OCI-M2 (cell line): Measurements from ENCODE around the gene OSTF1.

Source experiments
- DNase-seq: peaks from one replicate; lab custom pipeline; 2025; ENCODE audit not compliant: unreplicated experiment; lab: John Stamatoyannopoulos, UW

OSTF1 gene

DNA sequence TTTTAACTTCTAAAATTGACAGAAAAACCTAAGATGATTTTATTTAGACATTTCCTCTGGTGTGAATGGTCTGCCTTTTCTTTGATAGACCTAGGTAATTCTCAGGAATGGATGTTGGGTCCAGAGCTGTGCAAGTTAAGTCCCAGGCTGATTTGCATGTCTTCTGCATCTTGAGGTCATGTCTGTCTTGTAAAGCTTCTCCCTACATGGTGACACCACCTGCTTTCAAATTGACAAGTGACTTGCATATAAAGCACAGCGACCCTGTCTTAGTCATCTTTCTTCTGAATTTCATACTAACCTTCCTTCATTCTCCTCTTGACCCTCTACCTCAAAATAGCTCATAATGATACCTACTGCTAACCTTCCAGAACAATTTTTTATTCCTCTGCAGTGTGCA is 29.2 kb downstream of the OSTF1 start:
- no peak for DNase-seq

DNA sequence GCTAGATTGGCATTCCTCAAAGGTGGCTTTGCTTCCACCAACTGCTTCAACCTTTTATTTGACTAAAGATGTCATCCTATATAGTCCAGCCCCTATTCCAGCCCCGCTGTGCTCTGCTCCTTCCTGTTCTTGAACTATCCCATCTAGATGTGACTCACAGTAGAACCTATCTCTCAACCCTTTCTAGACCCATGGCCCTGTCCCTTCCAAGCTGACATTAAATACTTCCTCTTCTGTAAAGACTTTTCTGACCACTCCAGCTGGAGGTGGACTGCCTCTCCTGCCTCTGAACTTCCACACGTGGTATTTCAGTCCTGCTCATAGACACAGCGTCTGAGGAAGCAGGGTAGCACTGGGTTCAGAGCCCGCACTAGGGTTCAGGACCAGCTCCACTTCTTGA is 32.4 kb downstream of the OSTF1 start:
- DNase-seq, result no peak

DNA sequence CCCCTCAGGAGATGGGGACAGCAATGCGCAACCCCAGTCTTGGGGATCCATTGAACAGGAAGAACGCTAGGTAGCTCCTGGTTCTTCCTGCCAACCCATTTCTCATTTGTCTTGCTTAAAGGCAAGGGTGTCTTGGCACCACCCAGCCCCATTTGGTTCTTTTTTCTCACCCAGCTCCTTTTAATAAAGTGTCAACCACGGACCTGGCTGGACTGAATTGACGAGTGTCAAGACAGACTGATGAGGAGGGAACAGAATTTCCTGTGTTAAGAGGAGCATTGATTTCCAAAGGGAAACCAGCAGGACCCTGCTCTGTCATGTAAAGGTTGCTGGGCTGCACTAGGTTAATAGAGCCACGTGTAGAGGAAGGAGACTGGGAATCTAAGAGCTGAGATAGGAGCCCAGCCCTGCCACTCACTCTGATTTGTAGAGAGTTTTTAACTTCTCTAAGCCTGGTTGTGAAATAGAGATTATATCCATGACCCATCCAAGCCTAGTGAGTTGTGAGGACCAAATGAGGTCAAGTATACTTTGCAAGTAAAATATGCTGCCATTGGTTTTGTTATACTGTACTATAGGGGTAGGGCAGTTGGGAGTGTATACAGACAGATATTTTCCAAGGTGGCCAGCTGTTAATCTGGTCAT is 33.7 kb downstream of the OSTF1 start:
- DNase-seq, result no peak

DNA sequence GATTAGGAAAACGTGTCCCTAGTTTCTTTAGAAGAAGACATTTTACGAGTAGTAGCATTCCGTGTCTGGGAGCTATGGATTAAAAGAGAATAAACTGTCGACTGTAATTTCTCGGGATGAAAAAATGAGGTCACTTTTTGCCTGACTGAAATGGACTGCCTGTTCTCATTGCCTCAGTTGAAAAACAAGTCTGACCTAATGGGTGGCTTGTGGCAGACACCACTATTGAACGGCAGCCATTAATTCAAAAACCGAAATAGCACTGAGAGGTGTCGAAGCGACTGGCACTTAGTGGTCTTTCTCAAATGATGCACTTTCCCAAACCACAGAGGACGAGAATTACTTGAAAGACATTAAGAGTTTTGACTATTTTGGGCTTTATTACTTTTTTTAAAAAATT is 35.4 kb downstream of the OSTF1 start:
- DNase-seq, result no peak

DNA sequence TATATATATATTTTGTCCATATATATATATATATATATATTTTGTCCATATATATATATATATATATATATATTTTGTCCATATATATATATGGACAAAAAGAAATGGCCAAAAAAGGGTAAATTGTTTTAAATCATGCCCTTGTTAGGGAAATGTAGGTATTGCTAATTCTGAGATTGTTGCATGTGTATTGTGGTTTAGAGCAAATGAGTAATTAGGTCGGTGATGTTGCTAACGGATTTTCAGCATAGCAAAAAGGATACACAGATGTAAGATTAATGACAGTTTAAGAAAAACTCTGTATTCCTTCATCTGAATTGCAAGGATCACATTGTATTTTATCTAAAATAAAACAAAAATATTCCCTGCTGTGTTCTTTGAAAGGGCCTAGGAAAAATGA is 40.2 kb downstream of the OSTF1 start:
- DNase-seq, result no peak

DNA sequence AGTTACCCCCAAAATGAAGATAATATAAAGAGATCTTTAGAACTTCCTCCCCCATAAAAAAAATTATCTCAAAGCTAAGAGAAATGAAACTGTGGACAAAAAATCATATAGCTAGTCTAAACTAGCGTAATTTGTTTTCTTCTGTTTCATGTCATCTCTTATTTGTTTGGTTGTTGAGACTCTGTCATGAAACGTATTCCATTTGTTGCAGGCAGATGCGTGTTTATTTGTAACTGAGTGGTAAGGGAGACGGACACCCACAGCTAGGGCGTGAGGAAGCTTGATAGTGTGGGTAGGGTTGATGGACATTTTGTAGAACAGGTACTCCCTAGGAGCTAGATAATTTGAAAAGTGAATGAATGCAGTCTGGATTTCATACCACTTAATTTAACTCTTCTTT is 41.9 kb downstream of the OSTF1 start:
- DNase-seq, result no peak

DNA sequence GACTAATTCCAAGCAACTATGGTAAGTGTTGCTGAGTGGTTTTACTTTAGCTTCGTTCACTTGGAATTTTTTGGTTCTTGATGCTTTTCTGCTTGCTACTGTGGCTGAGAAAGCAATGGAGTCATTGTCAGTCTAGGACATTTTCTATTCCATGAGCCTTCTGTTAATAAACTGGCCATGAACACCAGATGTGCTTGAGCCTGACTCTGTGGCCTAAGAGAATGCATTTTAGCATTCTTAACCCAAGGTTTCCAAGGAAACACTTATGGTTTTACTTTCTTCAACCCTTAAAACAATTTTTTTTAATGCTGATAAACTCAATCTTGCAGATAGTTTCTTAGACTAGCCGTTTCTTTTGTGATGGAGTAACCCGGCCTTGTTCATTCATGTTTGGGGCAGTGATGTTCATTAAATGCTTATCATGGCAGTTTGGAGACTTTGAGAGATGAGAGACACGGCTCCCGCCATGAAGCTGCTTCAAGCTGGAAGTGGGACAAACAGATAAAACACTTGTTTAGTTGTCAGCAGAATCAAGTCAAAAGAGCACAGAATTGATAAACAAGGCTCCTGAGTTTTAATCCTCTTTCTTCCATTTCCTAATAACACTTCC is 42.4 kb downstream of the OSTF1 start:
- no peak for DNase-seq

DNA sequence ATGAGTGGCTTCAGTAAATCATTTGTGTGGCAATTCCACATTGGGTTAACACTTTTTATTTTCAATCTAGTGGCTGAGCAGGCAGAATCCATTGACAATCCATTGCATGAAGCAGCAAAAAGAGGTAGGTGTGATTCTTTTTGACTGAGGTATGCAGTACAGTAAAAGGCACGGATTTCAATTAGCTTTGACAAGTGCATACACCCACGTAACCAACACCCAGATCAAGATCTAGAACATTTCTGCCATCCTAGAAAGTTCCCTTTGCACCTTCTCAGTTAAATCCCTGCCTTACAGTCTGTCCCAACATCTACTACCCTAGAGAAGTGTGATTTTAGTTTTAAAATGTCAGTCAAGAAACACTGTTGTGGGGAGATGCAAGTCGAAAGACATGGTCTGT is 43.4 kb downstream of the OSTF1 start:
- DNase-seq, result no peak

DNA sequence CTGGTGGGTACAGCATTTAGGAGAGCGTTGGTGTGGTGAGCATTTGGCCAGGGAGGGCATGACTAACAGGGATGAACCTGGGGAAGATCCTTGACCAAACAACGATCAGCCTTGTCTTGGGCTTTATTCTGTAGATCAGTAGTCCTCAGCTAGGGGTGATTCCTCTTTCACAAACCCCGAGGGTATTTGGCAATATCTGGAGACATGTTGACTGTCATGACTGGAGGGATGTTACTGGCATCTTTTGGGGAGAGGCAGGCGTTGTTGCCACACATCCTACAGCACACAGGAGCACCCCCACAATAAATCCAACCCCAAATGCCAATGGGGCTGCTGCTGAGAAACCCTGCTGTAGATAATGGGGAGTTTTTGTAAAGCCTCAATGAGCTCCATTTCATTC is 43.9 kb downstream of the OSTF1 start:
- no peak for DNase-seq

DNA sequence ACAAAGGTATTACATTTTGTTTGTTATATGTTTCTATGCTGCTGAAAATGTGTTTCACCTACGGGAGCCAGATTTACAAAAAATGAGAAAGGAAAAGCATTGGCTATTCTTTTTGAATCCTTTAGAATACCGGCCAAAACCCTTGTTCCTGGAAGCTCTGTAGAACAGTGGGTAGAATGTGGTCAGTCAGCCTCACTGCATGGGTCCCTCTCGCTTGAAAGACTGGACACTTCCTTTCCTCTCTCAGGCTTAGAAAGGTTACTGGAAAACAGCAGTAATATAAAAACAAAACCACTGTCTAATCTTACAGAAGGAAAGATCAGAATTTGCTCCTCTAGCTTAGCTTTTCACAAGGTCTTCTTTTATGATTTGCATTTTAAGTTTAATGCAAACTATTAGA is 45.1 kb downstream of the OSTF1 start:
- no peak for DNase-seq

DNA sequence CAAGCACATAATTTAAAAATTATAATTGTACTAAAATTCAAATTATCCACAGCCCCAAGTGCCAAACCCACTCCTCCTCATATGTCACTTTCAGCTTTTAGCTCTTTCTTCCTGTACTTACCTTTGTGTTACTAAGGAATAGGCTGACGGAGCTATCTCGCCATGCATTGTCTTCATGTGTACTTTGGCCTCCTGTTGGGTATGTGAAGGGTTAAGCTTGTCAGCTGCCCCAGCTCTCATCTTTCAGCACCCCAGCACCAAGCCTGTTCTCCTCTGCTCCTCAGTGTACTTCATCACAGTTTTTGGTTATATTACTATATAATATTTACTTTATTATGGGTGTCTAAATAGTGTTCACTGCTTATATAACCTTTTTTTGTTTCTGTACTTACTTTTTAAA is 46.2 kb downstream of the OSTF1 start:
- no peak for DNase-seq

DNA sequence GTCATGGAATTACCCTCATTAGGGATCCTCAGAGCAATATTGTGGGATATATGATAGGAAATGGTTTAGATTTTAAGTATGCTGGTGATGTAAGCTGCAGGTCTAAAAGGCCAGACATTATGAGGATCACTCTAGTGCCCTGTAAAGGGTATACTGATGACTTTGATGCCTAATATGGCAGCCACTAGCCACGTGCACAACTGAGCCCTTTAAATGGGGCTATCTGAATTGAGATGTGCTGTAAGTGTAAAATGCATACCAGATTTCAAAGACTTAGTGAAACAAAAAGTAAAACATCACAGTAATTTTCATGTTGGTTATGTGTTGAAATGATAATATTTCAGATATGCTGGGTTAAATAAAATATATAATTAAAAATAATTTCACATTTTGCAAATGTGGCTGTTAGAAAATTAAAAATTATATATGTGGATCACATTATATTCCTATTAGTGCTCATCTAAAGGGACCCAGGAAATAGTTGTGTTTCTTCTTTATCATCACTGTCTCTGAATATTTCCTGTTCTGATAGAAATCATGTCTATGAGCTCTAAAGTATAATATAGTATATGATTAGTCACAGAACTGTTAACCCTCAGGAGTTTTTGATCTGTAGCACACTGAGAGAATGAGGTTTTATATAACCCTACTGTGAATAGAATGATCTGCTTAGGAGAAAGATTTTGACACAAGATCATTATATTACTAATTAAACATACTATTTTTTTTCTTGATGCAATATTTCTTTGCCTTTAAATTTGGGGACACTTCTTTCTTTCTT is 50.1 kb downstream of the OSTF1 start:
- DNase-seq, result no peak

DNA sequence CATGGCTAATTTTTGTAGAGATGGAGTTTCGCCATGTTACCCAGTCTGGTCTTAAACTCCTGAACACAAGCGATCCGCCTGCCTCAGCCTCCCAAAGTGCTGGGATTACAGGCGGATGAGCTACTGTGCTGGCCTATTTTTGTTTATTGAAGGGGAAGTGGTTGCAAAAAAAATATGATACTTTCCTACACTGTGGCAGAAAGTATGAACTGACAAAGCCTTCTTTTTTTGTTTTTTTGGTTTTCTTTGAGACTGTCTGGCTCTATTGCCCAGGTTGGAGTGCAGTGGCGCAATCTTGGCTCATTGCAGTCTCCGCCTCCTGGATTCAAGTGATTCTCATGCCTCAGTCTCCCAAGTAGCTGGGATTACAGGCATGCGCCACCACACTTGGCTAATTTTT is 50.9 kb downstream of the OSTF1 start:
- no peak for DNase-seq

DNA sequence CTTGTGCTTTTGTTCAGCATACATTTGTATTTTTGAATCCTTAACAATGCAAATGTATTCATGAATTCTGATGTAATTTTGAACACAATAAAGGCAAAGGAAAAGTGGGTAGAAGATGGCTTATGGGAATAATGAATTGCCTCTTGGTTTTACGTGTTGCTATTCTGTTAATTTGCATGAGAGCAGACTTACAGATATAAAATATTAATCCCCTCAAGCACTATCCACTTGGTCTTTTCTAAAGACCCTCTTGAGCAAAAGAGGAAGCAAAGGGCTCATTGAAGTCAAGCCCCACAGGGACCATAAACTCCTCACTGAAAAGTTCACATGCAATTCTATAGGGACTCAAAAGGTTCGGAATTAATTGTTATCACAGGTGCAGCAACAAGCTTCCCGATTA is 51.9 kb downstream of the OSTF1 start:
- DNase-seq, result no peak

DNA sequence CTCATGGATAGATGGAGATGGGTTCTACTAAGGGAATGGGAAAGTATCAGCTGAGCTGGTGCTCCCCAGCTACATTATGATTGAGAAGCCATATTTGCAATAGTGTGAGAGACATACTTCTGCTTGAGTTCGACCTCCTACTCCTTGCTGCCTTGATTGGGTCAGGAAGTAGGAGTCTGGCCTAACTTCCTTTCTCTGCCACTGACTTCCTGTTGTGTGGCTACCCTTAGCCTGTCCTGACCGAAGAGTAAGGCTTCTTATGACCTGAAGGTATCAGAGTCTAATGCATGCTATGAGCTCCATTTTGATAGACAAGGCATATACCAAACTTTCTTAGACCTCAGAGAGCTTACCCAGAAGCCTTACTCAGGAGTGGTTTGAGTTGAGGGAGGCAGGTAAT is 53.9 kb downstream of the OSTF1 start:
- no peak for DNase-seq

DNA sequence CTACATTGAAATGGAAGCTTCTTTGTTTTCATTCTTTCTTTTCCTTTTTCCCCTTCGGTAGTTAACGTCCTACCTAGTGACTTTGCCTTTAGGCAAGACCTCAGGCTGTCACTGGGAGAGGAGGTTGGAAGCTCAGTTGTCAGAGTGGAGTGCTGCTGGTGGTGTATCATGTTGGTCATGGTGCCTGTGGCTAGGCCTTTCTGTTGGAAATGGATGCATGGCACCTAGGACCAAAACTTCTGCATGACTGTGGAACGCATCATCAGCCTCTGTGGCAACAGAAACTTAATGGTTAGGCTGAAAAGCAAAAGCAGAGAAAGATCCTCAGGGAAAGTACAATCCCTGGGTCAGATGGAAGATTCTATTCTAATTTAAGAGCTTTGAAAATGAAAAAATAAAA is 57.9 kb downstream of the OSTF1 start:
- no peak for DNase-seq

DNA sequence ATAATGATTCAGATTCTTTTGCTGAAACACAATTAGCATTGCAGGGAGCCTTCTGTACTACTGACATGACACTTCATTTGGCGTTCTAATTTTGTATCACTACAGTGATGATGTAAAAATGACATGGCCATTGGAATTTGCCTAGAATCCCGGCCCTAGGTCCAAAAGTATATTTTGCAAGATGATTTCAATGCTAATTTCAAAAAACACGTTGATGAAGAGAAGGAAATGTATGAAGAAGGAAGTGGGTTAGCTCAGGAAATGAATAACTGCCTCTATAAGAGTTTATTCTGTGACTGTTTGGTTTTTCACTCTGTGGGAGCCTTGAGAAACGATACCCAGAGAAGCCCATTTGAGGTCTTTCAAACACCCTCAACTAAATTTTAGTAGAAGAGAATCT is 59.3 kb downstream of the OSTF1 start:
- no peak for DNase-seq

DNA sequence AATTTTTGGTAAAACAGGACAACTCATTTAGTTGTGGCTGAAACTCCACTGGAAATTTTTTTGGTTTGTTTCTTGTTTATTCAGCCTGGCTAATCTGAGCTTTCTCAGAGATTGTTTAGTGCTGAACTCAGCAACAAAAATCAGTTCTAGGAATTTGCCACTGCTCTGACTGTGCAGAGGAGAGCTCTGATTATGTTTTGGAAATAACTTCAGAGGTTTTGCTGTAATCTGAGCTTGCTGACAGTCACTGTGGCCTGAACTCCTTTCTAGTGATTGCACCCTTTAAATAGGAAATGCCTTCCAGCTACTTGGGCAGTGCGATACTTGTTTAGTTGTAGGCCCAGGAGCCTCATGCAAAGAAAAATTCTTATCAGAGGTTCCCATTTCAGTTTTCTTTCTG is 60.2 kb downstream of the OSTF1 start:
- DNase-seq, result no peak

DNA sequence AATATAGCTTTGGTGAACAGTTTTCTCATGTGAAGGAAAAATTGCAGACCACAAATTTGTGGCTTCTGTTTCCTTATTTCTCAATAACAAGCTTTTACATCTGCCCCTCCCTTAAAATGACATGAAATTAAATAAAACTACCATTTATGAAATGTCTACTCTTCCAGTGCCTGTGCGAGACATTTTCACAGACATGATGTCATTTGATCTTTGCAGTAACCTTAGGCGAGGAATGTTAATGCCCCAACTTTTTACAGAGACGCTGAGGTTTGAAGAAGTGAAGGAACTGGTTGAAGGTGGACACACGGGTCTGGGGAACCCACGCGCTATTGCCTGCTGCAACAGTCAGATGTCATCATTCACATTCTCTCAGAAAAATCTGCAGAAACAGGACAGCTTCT is 61.5 kb downstream of the OSTF1 start:
- DNase-seq, result no peak

DNA sequence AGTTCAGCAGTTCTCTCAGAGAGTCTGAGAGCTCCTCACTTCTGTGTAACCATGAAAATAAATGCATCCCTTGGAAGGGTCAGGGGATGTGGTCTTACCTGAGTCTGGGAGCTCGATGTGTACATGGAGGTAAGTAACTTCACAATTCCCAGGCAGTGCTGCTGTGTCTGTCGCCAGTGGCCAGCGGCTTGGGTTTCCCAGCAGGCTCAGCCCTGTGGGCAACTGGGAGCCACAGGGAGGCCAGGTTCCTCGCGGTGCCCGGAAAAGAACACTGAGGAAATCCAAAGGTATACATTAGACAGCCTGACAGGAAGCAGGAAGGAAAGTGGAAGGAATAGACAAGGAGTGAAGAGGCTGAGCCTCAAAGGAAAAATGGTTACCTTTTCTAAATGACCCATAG is 62.2 kb downstream of the OSTF1 start:
- no peak for DNase-seq

DNA sequence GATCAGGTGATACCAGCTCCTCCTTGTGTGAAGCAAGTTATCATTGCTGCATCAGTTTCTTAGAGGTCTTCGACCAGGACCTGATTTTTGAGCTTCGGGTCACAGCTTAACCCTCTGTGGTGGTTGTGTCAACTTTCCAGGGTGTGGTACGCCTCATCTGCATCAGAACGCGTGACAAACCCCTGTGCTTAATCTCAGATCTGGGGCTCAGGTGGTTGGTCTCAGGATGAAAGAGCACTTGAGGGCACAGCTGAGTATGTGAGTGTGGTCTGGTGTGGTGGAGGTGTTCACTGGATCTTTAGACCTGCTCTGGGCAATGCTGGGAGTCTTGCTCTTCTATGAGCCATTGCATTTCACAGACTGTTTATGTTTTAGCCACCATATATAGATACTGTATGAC is 64.1 kb downstream of the OSTF1 start:
- no peak for DNase-seq

DNA sequence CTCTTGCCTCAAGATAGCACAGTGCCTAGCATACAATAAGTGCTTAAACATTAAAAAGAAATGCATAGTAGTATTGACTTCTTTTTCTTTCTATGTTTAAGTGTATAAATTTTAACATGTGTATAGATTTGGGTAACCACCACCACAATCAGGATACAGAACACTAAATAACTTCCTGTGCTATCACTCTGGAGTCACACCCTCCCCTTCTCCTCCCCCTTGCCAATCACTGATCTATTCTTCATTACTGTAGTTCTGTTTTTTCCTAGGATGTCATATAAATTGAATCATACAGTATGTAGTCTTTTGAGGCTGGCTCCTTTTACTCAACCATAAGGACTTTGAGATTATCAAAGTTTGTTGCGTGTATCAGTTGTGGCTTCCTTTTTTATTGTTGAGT is 68.5 kb downstream of the OSTF1 start:
- DNase-seq, result no peak
